K562 treated with DMSO at 1 percent for 4 hours (cell line): ENCODE results near the gene SH3D21. TPM values are rescaled to one million over a fixed set of nuclear protein-coding genes. Genes with fewer than 3 reads are reported as not detected.

Source experiments
- total RNA-seq: library from RNA; unstranded; fragments of 300-600 nt; gene quantifications from 2 replicates; pipeline ENCODE4 v1.2.3, GENCODE V29; 2022; ENCODE audit not compliant: insufficient read depth

SH3D21 gene
- total RNA-seq: 0.53 and 1.2 TPM in 2 replicates

GRCh38 chr1:36306210-36306901, at the start of gene SH3D21:
Gene SH3D21, plus strand, starts transcription at chr1:36306368. Its CDS starts 53 bp downstream, at chr1:36306421.

GRCh38 chr1:36323636-36324352, 17.6 kb downstream of the SH3D21 start, which contains the start of gene EVA1B:
Gene EVA1B, minus strand, starts transcription at chr1:36323645. Its CDS starts 608 bp downstream, at chr1:36323037.

Other genes starting within 250 kb of the SH3D21 start
- gene TEKT2, start 222.3 kb upstream of the SH3D21 start, total RNA-seq: 0.75 TPM in 1 of 2 replicates, not detected in the other
- 52.9 and 54.9 TPM in 2 replicates for gene ADPRS, start 217.5 kb upstream of the SH3D21 start, total RNA-seq
- 0.12 TPM in 1 of 2 replicates, not detected in the other for gene COL8A2, start 181.1 kb upstream of the SH3D21 start, total RNA-seq
- gene TRAPPC3, start 156.9 kb upstream of the SH3D21 start, total RNA-seq: 119 and 134 TPM in 2 replicates
- gene MAP7D1, start 150.2 kb upstream of the SH3D21 start, total RNA-seq: 81.8 and 90.8 TPM in 2 replicates
- gene THRAP3, start 81.9 kb upstream of the SH3D21 start, total RNA-seq: 37.4 and 51.1 TPM in 2 replicates
- 69.7 and 70.0 TPM in 2 replicates for gene EVA1B, start 17.3 kb downstream of the SH3D21 start, total RNA-seq
- gene STK40, start 79.6 kb downstream of the SH3D21 start, total RNA-seq: 153 and 169 TPM in 2 replicates
- gene LSM10, start 91.5 kb downstream of the SH3D21 start, total RNA-seq: 142 and 147 TPM in 2 replicates
- not detected in 2 replicates for gene OSCP1, start 144.1 kb downstream of the SH3D21 start, total RNA-seq
- 136 TPM in 2 replicates for gene MRPS15, start 158.0 kb downstream of the SH3D21 start, total RNA-seq
- gene CSF3R, start 176.5 kb downstream of the SH3D21 start, total RNA-seq: 7.9 and 13.3 TPM in 2 replicates